WI38 (cell line): ENCODE measurements around the gene S100A3.
"Not testable (repeated sequence)": the region's sequence is repeated elsewhere in the genome, so short reads cannot be mapped to it uniquely, and the experiment has no call there.

Experiments
- H3K4me3 ChIP-seq: 2 replicates; pipeline ENCODE4 v1.5.1; 2011; ENCODE audit warnings: low read depth, mild to moderate bottlenecking, control low read depth, low read length
- TF ChIP-seq, protein P1 (sequence below): IDR thresholded peaks from 2 replicates; pipeline ENCODE4 v1.5.1; 2012; ENCODE audit warnings: low read depth, mild to moderate bottlenecking, control low read depth, low read length

Gene S100A3

DNA sequence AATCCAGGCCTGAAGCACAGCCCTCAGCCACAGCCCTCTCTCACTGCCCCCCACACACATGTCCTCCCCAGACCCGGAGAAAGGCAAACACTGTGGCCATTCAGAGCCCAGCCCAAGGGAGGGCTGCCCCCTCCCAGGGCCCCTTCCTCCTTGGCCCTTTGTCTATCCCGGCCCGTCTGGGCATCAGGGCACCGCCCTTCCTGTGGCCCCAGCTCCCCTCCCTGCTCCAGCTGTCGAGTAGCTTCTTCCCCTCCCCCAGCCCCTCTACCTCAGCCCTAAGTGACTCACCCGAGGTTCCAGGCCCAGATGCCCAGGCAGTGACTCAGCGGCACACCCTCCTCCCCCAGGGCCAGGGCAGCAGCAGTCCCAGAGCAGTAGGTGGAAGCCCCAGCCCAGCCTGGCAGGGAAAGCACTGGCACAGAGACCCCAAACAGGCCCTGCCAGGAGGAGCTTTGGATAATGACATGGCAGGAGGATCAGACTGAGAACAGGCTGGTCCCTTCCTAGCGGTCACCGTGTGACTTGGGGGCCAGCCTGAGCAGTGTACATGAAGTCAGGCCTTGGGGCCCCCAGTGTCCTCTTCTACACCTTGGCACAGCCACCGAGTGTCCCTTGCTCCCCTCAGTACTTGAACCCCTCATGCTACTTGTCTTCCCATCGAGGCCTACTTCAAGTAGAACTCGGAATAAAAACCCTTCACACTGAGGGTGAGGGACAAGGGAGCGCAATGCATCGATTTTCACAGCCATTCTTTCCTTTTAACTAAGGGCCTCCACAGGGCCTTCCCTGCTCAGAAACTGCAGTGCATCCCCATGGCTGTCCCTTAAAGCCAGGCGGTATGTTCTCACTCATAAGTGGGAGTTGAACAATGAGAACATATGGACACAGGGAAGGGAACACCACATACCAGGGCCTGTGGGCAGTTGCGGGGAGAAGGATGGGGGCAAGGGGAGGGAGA is 17.6 kb upstream of the S100A3 start:
- peak overlapping the region; percentile 27 for H3K4me3 ChIP-seq
- TF ChIP-seq, protein P1, sequence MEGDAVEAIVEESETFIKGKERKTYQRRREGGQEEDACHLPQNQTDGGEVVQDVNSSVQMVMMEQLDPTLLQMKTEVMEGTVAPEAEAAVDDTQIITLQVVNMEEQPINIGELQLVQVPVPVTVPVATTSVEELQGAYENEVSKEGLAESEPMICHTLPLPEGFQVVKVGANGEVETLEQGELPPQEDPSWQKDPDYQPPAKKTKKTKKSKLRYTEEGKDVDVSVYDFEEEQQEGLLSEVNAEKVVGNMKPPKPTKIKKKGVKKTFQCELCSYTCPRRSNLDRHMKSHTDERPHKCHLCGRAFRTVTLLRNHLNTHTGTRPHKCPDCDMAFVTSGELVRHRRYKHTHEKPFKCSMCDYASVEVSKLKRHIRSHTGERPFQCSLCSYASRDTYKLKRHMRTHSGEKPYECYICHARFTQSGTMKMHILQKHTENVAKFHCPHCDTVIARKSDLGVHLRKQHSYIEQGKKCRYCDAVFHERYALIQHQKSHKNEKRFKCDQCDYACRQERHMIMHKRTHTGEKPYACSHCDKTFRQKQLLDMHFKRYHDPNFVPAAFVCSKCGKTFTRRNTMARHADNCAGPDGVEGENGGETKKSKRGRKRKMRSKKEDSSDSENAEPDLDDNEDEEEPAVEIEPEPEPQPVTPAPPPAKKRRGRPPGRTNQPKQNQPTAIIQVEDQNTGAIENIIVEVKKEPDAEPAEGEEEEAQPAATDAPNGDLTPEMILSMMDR, result no peak

DNA sequence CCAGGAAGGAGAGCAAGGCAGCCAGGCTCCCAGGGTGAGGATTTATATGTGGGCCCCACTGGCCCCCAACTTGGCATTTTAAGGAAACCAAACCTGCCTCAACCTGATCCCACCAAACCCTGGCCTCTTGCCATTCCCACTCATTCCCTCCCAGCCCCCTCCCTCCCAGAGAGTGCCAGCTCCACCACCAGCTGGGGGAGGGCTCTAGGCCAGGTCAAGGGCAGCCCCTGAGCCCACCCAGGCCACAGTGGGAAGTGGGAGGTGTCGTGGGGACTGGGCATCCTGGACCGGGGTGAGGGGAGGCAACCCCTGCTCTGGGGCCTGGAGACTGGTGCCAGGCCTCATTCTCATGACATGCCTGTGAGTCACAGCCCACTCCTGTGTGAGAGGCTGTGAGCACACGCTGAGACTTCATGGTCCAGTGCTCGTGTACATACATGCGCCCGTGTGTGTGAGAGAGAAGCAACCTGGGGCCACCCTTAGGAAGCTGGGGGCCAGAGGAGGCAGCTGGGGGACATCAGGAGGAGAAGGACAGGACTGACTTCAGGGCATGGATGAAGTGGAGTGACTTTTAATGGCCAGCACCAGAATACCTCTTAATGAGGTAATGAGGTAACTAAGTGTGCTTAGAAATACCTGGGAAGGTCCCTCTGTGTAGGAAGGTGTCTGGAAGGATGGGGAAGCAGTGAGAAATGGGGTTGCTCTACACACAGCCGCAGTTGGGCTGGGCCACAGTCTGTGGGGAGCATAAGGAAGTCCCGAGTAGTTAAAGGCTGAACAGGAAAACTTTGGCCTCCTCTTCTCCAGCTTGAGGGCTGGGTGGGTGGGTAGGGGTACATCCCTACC is 16.7 kb upstream of the S100A3 start, which contains the start of gene S100A2:
TSS of gene S100A2 (minus strand) at position 316 of the 846 bp plus-strand sequence. CDS start 1,967 bp downstream, outside the sequence.
- TF ChIP-seq, protein P1, result no peak
- peak within 1 kb of the TSS; percentile 27 for H3K4me3 ChIP-seq

DNA sequence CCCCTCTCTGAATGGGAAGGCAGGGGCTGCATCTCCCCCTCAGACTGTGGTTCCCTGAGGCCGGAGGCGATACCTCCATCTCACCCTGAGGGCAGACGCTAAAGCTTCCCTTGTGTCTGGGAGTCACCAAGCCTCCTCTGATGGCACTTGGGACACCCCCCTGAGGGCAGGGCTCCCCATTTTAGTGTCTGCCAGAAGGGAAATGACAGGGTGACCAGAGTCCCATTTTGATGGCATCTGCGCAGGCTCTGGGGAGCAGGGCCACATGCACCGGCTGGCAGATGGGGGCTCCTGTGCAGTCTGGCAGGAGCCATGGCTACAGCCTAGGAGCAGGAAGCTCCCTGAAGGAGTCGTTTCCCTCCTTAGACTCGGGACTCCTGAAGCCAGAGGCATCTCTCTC is 14.9 kb upstream of the S100A3 start:
- H3K4me3 ChIP-seq, result no peak overlapping the region
- TF ChIP-seq, protein P1, result no peak

DNA sequence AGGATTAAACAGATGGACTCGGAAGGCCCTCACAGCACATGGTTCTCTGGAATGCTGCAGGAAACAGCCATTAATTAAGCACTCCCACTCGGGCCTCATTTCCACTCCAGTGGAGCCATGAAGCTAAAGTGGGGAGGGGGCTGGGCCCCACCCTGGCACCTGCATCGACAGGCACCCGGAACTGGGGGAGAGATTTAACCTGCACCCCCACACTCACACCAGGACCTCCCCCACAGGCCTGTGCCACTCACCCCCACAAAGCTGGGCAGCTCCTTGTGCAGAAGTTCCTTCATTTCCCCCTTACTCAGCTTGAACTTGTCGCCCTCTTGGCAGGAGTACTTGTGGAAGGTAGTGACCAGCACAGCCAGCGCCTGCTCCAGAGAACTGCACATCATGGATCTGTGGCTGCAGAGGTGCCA is 14.4 kb upstream of the S100A3 start:
- TF ChIP-seq, protein P1, result no peak

GRCh38 chr1:153562021-153562420 is 13.0 kb upstream of the S100A3 start:
- H3K4me3 ChIP-seq, result not testable (repeated sequence)

More for the DNA sequence above, 14.4 kb upstream of the S100A3 start:
- H3K4me3 ChIP-seq, result no peak overlapping the region

DNA sequence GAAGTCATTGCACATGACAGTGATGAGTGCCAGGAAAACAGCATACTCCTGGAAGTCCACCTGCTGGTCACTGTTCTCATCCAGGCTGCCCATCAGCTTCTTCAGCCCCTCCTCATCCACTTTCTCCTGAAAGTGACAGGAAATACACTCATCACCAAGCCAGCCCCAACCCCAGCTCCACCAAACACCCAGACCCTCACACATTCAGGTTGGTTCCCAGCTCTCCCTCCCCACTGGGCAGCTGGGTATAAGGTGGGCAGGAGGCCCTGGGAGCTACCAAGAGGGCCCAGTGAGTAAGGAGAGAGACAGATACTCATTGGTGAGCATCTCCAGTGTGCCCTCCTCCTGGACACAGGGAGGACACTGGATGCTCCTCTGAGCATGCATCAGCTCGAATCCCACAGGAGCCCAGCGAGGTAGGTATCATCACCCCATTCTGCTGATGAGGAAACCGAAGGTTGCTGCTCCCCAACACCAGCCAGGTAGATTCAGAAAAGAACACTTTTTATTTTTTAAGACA is 12.5 kb upstream of the S100A3 start:
- TF ChIP-seq, protein P1, result no peak
- H3K4me3 ChIP-seq, result no peak overlapping the region

DNA sequence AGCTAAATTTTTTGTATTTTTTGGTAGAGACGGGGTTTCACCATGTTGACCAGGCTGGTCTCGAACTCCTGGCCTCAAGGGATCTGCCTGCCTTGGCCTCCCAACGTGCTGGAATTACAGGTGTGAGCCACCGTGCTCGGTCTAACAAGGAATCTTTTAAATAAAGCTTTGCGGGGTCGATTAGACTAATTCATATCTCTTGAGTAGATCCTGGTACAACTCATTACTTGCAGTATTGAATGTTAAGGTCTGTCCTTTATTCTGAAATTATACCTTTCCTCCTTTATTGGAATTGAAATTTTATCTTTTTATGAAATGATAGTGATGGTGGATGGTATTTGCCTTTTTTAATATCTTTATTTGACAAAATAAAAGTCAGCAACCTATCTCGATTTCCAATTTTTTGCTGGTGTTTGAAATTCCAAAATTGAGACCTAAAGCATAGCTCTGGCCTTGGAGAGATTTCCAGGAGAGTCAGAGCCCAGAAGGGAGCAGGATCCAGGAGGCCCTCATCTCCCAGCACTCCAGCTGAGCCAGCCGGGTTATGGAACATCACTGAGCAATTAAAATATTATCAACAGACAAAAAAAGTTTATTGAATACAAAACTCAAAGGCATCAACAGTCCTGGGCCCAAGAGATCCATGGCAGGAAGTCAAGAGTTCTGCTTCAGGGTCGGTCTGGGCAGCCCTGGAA is 11.9 kb upstream of the S100A3 start:
- no peak overlapping the region for H3K4me3 ChIP-seq
- TF ChIP-seq, protein P1, result no peak
